SK-N-SH treated with all-trans-retinoic acid at 6 μM for 48 hours (cell line): ENCODE data around the gene SLCO3A1.

Experiments
- ESRRG ChIP-seq: fragments of 250-450 bp; sonication (Bioruptor Pico); IDR thresholded peaks from 2 replicates; pipeline ENCODE4 v1.6.1; 2021; ENCODE audit warnings: mild to moderate bottlenecking
- PATZ1 ChIP-seq: fragments of 250-450 bp; sonication (Bioruptor Pico); IDR thresholded peaks from 2 replicates; pipeline ENCODE4 v1.8.0; 2020; ENCODE audit warnings: mild to moderate bottlenecking, moderate library complexity, borderline replicate concordance

DNA sequence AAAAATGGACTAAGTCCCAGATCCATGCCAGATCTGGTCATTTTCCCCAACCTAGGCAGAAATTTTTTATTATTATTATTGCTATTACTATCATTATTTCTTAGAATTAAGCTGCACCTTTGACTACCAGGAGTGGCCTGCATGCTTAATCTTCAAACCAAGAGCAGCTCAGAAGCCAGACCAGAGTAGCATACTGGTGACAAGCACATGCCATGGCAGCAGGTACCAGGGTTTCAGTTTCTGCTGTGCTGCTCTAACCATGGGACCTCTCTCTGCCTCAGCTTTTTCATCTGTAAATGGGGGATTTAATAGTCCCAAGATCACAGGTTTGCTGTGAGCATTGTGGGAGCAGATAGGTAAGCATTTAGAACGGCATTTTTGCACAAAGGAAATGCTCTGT lies 262.3 kb downstream of the SLCO3A1 start:
- TF ChIP-seq ESRRG (CRISPR knock-in tag) (no peak), PATZ1 (CRISPR knock-in tag) (no peak)
